Measurements from ENCODE around the gene SSU72. TPM values are rescaled to one million over a fixed set of nuclear protein-coding genes. Genes with fewer than 3 reads are reported as not detected.

Gene SSU72
- 115 and 136 TPM in 2 replicates for total RNA-seq

DNA sequence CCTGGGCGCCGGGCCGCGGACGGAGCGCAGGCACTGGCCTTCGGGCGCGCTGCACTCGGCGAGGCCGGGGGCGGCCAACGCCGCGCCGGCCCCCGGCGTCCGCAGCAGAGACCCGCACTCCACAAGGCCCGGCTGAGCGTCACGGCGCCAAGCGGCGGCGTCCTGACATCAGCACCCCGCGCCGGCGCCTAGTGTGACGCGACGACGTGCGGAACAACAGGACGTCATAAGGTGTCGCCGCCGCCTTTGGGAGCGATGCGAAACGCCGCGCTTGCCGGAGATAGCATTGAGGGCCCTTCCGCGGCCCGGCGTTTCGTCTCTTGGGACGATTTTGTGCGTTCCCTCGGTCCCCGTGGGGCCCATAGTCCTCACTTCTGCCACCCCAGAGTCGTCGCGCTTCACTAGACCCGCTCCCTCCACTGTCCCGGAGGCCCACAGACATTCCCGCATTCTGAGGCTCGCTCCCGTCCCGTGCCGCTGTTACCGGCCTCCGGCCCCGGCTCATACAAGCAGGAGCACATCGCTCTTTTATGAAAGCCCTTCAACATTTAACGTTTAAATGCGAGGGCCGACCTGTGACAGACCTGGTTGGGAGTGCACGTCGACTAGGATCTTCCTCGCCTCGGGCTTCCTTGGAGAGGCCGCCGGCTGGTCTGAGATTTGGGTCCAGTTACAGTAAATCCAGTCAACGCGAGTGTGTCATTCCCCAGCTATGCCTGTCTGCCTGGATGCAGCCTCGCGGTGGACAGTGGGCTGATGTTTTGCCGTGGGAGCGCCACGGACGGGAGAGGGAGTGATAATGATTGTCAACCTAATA lies at the start of gene SSU72:
SSU72 (minus strand) TSS at position 143 of the 817 bp plus-strand sequence. CDS start 306 bp downstream, outside the sequence.

DNA sequence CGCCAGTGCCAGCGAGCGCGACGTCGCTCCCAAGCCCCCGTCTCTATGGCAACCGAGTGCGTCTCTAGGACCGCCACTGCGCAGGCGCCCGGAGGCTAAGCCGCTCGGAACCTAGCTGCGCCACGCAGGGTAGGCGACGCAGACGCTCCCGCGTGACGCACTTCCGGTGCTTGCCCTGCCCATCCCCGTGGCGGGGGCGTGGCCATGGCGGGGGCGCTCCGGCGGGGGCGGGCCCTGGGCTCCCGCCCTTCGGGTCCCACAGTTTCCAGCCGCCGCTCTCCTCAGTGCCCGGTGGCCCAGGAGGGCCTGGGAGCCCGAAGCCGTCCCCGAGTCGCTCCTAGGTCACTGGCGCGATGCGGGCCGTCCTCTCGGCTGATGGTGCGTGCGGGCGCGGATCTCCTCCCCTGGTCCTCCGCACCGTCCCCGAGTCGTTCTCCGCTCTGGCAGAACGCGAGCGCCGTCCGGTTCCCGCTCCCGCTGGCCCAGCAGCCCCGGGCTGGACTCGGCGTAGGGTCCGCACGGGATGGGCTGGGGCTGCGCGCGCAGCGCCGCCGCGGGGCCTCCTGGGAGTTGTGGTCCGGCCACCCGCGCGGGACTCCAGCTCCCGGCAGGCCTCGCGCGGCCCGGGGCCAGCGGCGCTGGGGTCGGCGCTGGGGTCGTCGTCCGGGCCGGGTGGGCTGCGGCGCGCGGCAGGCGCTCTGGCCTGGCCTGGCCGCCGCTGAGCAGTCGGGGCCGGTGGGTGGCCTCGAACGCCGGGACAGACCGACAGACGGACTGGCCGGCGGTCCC lies 40.8 kb upstream of the SSU72 start, which contains the start of gene MIB2:
MIB2 (plus strand) TSS at position 245 of the 789 bp plus-strand sequence. CDS start 7,953 bp downstream, outside the sequence.

DNA sequence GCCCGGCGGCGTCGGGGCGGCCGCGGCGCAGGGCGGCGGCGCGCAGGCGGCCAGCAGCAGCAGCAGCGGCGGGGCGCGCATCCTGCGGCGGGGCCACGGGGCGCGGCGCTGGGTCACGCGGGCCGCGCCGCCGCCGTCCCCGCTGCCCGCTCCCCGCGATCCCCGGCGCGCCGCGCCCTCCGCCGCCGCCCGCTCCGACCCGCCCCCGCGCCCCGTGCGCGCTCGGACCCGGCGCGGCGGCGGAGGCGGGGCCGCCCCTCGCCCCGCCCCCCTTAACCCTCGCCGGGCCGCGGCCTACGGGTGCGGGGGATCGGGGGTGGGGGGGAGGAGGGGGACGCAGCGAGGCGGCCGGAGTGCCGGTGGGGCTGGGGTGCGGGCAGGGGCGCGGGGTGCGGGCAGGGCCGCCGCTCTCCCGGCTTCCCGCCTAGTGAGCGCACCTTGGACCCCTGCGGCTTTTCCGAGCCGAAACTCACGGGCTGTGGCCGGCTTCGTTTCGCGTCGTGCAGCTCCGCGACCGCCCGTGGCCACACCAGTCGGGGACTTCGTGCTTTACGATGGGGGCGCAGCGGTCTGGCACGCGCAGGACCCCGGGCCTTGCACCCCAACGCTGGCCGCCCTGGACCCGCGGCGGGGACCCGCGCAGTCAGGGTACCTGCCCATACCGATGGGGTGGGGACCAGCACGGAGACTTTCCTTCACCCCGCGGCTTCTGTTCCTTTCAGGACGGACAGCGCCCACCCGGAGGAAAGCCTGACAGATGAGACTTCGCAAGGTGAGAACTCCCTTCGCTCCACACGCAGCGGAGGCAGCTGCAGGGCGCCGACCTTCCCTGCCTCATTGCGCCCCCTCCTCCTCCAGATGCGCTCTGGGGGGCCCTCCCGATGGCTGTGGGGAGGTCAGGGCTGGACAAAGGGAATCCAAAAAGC lies 25.5 kb upstream of the SSU72 start, which contains the start of gene FNDC10:
FNDC10 (minus strand) TSS at position 201 of the 926 bp plus-strand sequence; CDS start at position 81, 120 bp downstream.

DNA sequence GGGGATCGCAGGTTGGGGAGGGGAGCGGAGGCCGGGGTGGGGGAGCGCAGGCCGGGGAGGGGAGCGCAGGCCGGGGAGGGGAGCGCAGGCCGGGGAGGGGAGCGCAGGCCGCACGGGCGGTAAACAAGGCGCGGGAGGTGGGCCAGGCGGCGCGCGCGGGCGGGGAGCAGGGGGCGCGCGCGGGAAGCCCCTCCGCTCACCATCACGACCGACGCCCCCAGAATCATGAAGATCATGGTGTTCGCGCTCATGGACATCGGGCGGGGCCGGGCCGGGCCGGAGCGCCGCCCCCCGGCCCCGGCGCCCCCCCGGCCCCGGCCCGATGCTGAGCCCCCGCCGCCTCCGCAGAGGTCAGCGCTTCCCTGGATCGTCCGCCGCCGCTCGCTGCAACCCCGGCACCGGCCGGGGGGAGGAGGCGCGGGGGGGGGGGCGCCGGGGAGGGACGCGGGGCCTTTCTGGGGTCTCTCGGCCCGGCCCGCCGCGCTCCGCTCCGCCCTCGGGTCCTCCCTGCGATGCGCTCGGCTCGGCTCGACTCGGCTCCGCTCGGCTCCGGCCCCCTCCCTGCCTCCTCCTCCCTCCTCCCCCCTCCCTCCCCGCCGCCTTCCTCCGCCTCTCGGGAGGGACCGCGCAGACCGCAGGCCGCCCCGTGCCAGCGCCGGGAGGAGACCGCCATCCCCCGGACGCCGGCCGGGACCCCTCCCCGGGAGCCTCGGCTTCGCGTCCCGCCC lies 34.4 kb downstream of the SSU72 start, which contains the start of gene TMEM240:
TMEM240 (minus strand) TSS at position 535 of the 728 bp plus-strand sequence; CDS start at position 257, 278 bp downstream.

DNA sequence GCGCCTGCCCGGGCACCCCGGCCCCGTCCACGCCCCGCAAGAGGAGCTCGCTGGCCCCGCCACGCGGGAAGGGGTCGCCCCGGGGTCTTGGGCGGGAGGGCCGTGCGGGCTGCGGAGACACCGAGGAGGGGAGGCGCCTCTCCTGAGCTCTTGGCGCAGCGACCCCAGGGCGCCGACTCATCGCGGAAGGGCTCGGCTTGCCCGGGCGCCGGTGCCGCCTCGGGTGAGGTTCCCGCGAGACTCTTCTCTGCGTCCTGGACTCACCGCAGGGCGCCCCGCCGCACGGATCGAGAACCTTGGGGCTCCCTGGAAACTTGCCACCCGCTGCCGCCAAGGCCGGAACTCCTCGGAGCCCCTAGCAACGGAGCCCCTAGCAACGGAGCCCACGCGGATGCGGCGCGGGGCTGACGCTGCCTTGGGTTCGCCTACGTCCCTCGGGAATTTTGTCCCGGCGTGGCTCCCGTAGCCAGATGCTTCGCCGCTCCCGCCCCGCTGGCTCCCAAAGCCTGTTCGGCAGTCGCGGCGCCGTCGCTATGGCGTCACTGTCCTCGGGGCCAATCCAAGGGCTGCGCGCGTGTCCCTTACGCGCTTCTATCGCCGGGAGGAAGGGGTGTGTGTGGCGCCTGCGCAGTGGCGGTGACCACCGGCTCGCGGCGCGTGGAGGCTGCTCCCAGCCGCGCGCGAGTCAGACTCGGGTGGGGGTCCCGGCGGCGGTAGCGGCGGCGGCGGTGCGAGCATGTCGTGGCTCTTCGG lies 63.0 kb downstream of the SSU72 start, which contains the start of gene ATAD3A:
ATAD3A (plus strand) TSS at position 630 of the 753 bp plus-strand sequence; CDS start at position 737, 107 bp downstream.

Other genes with a start within 250 kb of the SSU72 start
- under 0.01 TPM in 2 replicates for gene TAS1R3, start 243.6 kb downstream of the SSU72 start, total RNA-seq
- gene DVL1, start 225.4 kb downstream of the SSU72 start, total RNA-seq, result 60.1 and 71.6 TPM in 2 replicates
- gene MXRA8, start 216.3 kb downstream of the SSU72 start, total RNA-seq, result 382 and 409 TPM in 2 replicates
- gene AURKAIP1, start 199.7 kb downstream of the SSU72 start, total RNA-seq, result 193 and 196 TPM in 2 replicates
- 53.2 and 54.5 TPM in 2 replicates for gene CCNL2, start 175.5 kb downstream of the SSU72 start, total RNA-seq
- gene MRPL20, start 167.6 kb downstream of the SSU72 start, total RNA-seq, result 153 and 190 TPM in 2 replicates
- gene ANKRD65, start 153.6 kb downstream of the SSU72 start, total RNA-seq, result 0.45 and 0.50 TPM in 2 replicates
- gene VWA1, start 139.2 kb downstream of the SSU72 start, total RNA-seq, result 7.1 and 7.9 TPM in 2 replicates
- under 0.01 TPM in 1 of 2 replicates, not detected in the other for gene ATAD3C, start 125.2 kb downstream of the SSU72 start, total RNA-seq
- 25.1 and 26.3 TPM in 2 replicates for gene ATAD3B, start 103.1 kb downstream of the SSU72 start, total RNA-seq
- 65.6 and 66.2 TPM in 2 replicates for gene ATAD3A, start 62.7 kb downstream of the SSU72 start, total RNA-seq
- 3.0 and 4.0 TPM in 2 replicates for gene TMEM240, start 34.2 kb downstream of the SSU72 start, total RNA-seq
- gene FNDC10, start 25.3 kb upstream of the SSU72 start, total RNA-seq, result 3.1 and 3.4 TPM in 2 replicates
- 21.7 and 23.6 TPM in 2 replicates for gene MIB2, start 40.6 kb upstream of the SSU72 start, total RNA-seq
- 10.3 and 10.4 TPM in 2 replicates for gene MMP23B, start 57.3 kb upstream of the SSU72 start, total RNA-seq
- 14.3 and 16.5 TPM in 2 replicates for gene CDK11B, start 84.1 kb upstream of the SSU72 start, total RNA-seq
- 30.5 and 30.6 TPM in 2 replicates for gene SLC35E2B, start 117.9 kb upstream of the SSU72 start, total RNA-seq
- 7.4 and 15.1 TPM in 2 replicates for gene CDK11A, start 149.5 kb upstream of the SSU72 start, total RNA-seq
- 39.4 and 43.7 TPM in 2 replicates for gene NADK, start 203.6 kb upstream of the SSU72 start, total RNA-seq

Data from bronchus fibroblast of lung (primary cell).